H9 (cell line): ENCODE results near the gene INTS12. TPM values are rescaled to one million over a fixed set of nuclear protein-coding genes. Genes with fewer than 3 reads are reported as not detected.

Experiments used
- DNase-seq: peaks from one replicate; pipeline ENCODE4 v3.0.0-alpha.2; 2017
- H2AFZ ChIP-seq: one replicate; pipeline ENCODE4 v1.6.1; 2013; ENCODE audit warnings: mild to moderate bottlenecking, low read length, control low read depth, moderate library complexity
- H2AK5ac ChIP-seq: 2 replicates; pipeline ENCODE4 v1.6.1; 2013; ENCODE audit warnings: low read length, control low read depth, mixed read lengths; ENCODE audit not compliant: insufficient read length
- H2BK120ac ChIP-seq: one replicate; pipeline ENCODE4 v1.6.1; 2013; ENCODE audit warnings: low read depth, mild to moderate bottlenecking, low read length, control low read depth, inconsistent platforms; ENCODE audit not compliant: poor library complexity, severe bottlenecking
- H2BK12ac ChIP-seq: 2 replicates; pipeline ENCODE4 v1.6.1; 2013; ENCODE audit warnings: low read length, control low read depth, mixed read lengths, low read depth; ENCODE audit not compliant: insufficient read length
- H2BK15ac ChIP-seq: 2 replicates; pipeline ENCODE4 v1.6.1; 2013; ENCODE audit warnings: low read depth, low read length, control low read depth
- H2BK20ac ChIP-seq: one replicate; pipeline ENCODE4 v1.6.1; 2013; ENCODE audit warnings: low read depth, mild to moderate bottlenecking, low read length, control low read depth, inconsistent platforms; ENCODE audit not compliant: poor library complexity, severe bottlenecking
- H2BK5ac ChIP-seq: 2 replicates; pipeline ENCODE4 v1.6.1; 2013; ENCODE audit warnings: low read length, control low read depth, mixed read lengths; ENCODE audit not compliant: insufficient read length
- H3K14ac ChIP-seq: 2 replicates; pipeline ENCODE4 v1.6.1; 2013; ENCODE audit warnings: low read length, control low read depth; ENCODE audit not compliant: insufficient read depth
- H3K18ac ChIP-seq: 2 replicates; pipeline ENCODE4 v1.6.1; 2013; ENCODE audit warnings: low read depth, mild to moderate bottlenecking, mixed read lengths, low read length, control low read depth; ENCODE audit not compliant: insufficient read length
- H3K23ac ChIP-seq: 2 replicates; pipeline ENCODE4 v1.6.1; 2013; ENCODE audit warnings: low read length, control low read depth, mixed read lengths, low read depth; ENCODE audit not compliant: insufficient read length
- H3K23me2 ChIP-seq: 2 replicates; pipeline ENCODE4 v1.6.1; 2013; ENCODE audit warnings: low read depth, mild to moderate bottlenecking, mixed read lengths, low read length, control low read depth; ENCODE audit not compliant: insufficient read length, poor library complexity, severe bottlenecking
- H3K27ac ChIP-seq: 2 replicates; pipeline ENCODE4 v1.5.1; 2013; ENCODE audit warnings: low read length, control low read depth, mixed read lengths, low read depth; ENCODE audit not compliant: insufficient read length
- H3K27me3 ChIP-seq: 2 replicates; pipeline ENCODE4 v1.6.1; 2013; ENCODE audit warnings: low read length, control low read depth, inconsistent platforms; ENCODE audit not compliant: insufficient read depth
- H3K4ac ChIP-seq: 2 replicates; pipeline ENCODE4 v1.6.1; 2013; ENCODE audit warnings: low read depth, mild to moderate bottlenecking, control low read depth, inconsistent platforms, low read length, moderate library complexity
- H3K4me1 ChIP-seq: 2 replicates; pipeline ENCODE4 v1.6.1; 2013; ENCODE audit warnings: low read length, control low read depth, inconsistent platforms; ENCODE audit not compliant: insufficient read depth
- H3K4me2 ChIP-seq: 2 replicates; pipeline ENCODE4 v1.6.1; 2013; ENCODE audit warnings: low read length, control low read depth, mixed read lengths; ENCODE audit not compliant: insufficient read length, insufficient read depth
- H3K56ac ChIP-seq: 2 replicates; pipeline ENCODE4 v1.6.1; 2013; ENCODE audit warnings: low read depth, mild to moderate bottlenecking, mixed read lengths, low read length, control low read depth; ENCODE audit not compliant: insufficient read length
- H3K79me1 ChIP-seq: 2 replicates; pipeline ENCODE4 v1.6.1; 2013; ENCODE audit warnings: low read depth, mild to moderate bottlenecking, moderate library complexity, low read length, control low read depth, inconsistent platforms; ENCODE audit not compliant: insufficient read depth, poor library complexity, severe bottlenecking
- H3K79me2 ChIP-seq: 2 replicates; pipeline ENCODE4 v1.6.1; 2013; ENCODE audit warnings: low read length, control low read depth, inconsistent platforms; ENCODE audit not compliant: insufficient read depth
- H3K9ac ChIP-seq: 2 replicates; pipeline ENCODE4 v1.6.1; 2013; ENCODE audit warnings: low read length, control low read depth, mixed read lengths; ENCODE audit not compliant: insufficient read length; ENCODE audit errors: extremely low read depth
- H3K9me3 ChIP-seq: one replicate; pipeline ENCODE4 v1.6.1; 2013; ENCODE audit warnings: low read depth, low read length, inconsistent platforms; ENCODE audit not compliant: control insufficient read depth
- H3T11ph ChIP-seq: one replicate; pipeline ENCODE4 v1.6.1; 2013; ENCODE audit warnings: mild to moderate bottlenecking, low read length, control low read depth, inconsistent platforms
- H4K20me1 ChIP-seq: one replicate; pipeline ENCODE4 v1.6.1; 2013; ENCODE audit not compliant: control insufficient read depth, insufficient read length, insufficient read depth
- H4K5ac ChIP-seq: 2 replicates; pipeline ENCODE4 v1.6.1; 2013; ENCODE audit warnings: low read depth, mild to moderate bottlenecking, mixed read lengths, low read length, control low read depth; ENCODE audit not compliant: insufficient read length
- H4K8ac ChIP-seq: replicated peaks from 2 replicates; pipeline ENCODE4 v1.6.1; 2013; ENCODE audit warnings: low read length, control low read depth, mixed read lengths, low read depth; ENCODE audit not compliant: insufficient read length
- H4K91ac ChIP-seq: 2 replicates; pipeline ENCODE4 v1.6.1; 2013; ENCODE audit warnings: low read depth, mild to moderate bottlenecking, moderate library complexity, mixed read lengths, low read length, control low read depth; ENCODE audit not compliant: insufficient read length
- H3K27ac Mint-ChIP-seq, 3 experiments: 2 replicates in 2 of 3; 3 replicates in 1 of 3; pipeline ENCODE4 v1.8.0; 2020 to 2021; ENCODE audit warnings: mixed read lengths in 3 of 3, mild to moderate bottlenecking in 1 of 3, moderate library complexity in 1 of 3
- H3K27me3 Mint-ChIP-seq: 2 replicates; pipeline ENCODE4 v1.8.0; 2021; ENCODE audit warnings: low read depth, mild to moderate bottlenecking, moderate library complexity, mixed read lengths
- H3K36me3 Mint-ChIP-seq, 3 experiments: 2 replicates in 2 of 3; 3 replicates in 1 of 3; pipeline ENCODE4 v1.8.0; 2020 to 2021; ENCODE audit warnings: low read depth in 3 of 3, mixed read lengths in 3 of 3; ENCODE audit not compliant: insufficient read depth in 1 of 3
- H3K4me1 Mint-ChIP-seq, 2 experiments: 2 replicates each; pipeline ENCODE4 v1.8.0; 2020; ENCODE audit warnings: mixed read lengths in 2 of 2
- H3K4me3 Mint-ChIP-seq, 2 experiments: 2 replicates in 1 of 2; 3 replicates in 1 of 2; pipeline ENCODE4 v1.8.0; 2020 to 2021; ENCODE audit warnings: mild to moderate bottlenecking in 2 of 2, mixed read lengths in 2 of 2, moderate library complexity in 1 of 2
- H3K9me3 Mint-ChIP-seq, 2 experiments: 2 replicates in 1 of 2; 3 replicates in 1 of 2; pipeline ENCODE4 v1.8.0; 2020; ENCODE audit warnings: mild to moderate bottlenecking in 2 of 2, mixed read lengths in 2 of 2, moderate library complexity in 1 of 2
- WGBS: extraction: QIAGEN DNeasy Blood & Tissue Kit; methylation state at CpG from one replicate; pipeline ENCODE4 v1.1.7; 2013; ENCODE audit warnings: missing lambda C conversion rate, low lambda C conversion rate, mixed read lengths; ENCODE audit not compliant: insufficient read length; ENCODE audit errors: extremely low coverage; 5-methylcytosine and 5-hydroxymethylcytosine counted together
- total RNA-seq: library from RNA; stranded (reverse); gene quantifications from 2 replicates; pipeline ENCODE4 v1.2.1, GENCODE V29; 2021
- TF ChIP-seq, protein P1 (sequence below): fragments of 200-600 bp; sonication (generic); conservative IDR thresholded peaks from 3 replicates; pipeline ENCODE4 v1.8.0; 2021; ENCODE audit warnings: antibody characterized with exemption, mild to moderate bottlenecking

INTS12 gene
- total RNA-seq, 1 experiment from 2014 or later, result 15.6 TPM

DNA sequence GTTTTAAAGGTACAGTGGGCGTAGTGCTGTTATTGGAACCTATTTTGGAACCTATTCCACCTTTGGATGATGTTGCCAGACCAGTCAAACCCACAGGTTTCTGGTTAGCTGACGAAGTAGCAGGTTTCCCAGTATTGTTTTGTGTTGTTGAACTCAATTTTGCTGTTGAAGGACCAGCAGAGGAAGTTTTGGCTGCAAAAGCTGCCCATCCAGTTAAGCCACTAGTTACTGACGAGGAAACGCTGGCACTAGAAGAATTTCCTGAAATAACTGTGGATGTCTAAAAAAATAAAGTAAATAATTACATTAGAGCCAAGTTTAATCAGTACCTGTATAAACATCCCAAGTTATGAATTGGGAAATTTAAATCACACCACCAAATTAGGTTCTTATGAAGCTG is 25.5 kb downstream of the INTS12 start:
- H3K18ac ChIP-seq, result no peak overlapping the region
- H3K27ac ChIP-seq, result no peak overlapping the region
- H3K23me2 ChIP-seq, result no peaks in the 10 kb centered on the region
- no CpG with 5 or more reads among the region's 4 CpGs for WGBS
- H3K79me1 ChIP-seq, result no peaks in the 10 kb centered on the region
- no peaks in the 10 kb centered on the region for H3K27me3 Mint-ChIP-seq
- no peaks in the 10 kb centered on the region for H3K79me2 ChIP-seq
- no peaks in the 10 kb centered on the region for H3K9me3 ChIP-seq
- no peak overlapping the region for H3T11ph ChIP-seq
- no peak overlapping the region for H4K8ac ChIP-seq
- no peak overlapping the region for H2AK5ac ChIP-seq
- TF ChIP-seq, protein P1, sequence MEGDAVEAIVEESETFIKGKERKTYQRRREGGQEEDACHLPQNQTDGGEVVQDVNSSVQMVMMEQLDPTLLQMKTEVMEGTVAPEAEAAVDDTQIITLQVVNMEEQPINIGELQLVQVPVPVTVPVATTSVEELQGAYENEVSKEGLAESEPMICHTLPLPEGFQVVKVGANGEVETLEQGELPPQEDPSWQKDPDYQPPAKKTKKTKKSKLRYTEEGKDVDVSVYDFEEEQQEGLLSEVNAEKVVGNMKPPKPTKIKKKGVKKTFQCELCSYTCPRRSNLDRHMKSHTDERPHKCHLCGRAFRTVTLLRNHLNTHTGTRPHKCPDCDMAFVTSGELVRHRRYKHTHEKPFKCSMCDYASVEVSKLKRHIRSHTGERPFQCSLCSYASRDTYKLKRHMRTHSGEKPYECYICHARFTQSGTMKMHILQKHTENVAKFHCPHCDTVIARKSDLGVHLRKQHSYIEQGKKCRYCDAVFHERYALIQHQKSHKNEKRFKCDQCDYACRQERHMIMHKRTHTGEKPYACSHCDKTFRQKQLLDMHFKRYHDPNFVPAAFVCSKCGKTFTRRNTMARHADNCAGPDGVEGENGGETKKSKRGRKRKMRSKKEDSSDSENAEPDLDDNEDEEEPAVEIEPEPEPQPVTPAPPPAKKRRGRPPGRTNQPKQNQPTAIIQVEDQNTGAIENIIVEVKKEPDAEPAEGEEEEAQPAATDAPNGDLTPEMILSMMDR, result no peak
- H3K4me3 Mint-ChIP-seq, result no peak overlapping the region
- no peak overlapping the region for H2BK20ac ChIP-seq
- DNase-seq, result no peak
- H3K23ac ChIP-seq, result no peak overlapping the region
- H3K4me1 Mint-ChIP-seq, result no peaks in the 10 kb centered on the region
- H4K5ac ChIP-seq, result no peak overlapping the region
- H3K36me3 Mint-ChIP-seq, result peaks cover 0 to 12% (median 4%) of the 10 kb centered on the region in 3 experiments; a peak in 3 of 7 replicates
- no peak overlapping the region for H3K9ac ChIP-seq
- H3K4me1 ChIP-seq, result no peaks in the 10 kb centered on the region
- no peak overlapping the region for H3K14ac ChIP-seq
- H4K20me1 ChIP-seq, result no peaks in the 10 kb centered on the region
- no peak overlapping the region for H3K4ac ChIP-seq
- H3K27me3 ChIP-seq, result no peaks in the 10 kb centered on the region
- no peaks in the 10 kb centered on the region for H3K9me3 Mint-ChIP-seq
- no peak overlapping the region for H2BK12ac ChIP-seq
- H4K91ac ChIP-seq, result no peak overlapping the region
- H2BK15ac ChIP-seq, result no peak overlapping the region
- H3K56ac ChIP-seq, result no peak overlapping the region
- H3K27ac Mint-ChIP-seq, result no peak overlapping the region
- no peak overlapping the region for H3K4me2 ChIP-seq
- H2BK120ac ChIP-seq, result no peak overlapping the region
- H2BK5ac ChIP-seq, result no peak overlapping the region
- H2AFZ ChIP-seq, result no peak overlapping the region
